ENCODE measurements around the gene CDH5. TPM values are rescaled to one million over a fixed set of nuclear protein-coding genes. Genes with fewer than 3 reads are reported as not detected.

CDH5 gene
- total RNA-seq, 1 experiment from 2014 or later: 3.6 TPM

GRCh38 chr16:66442502-66443268 is 76.2 kb downstream of the CDH5 start:
- no peak overlapping the region for H3K27ac ChIP-seq
- intact Hi-C loops (cut with micrococcal nuclease; ENCODE audit: unreplicated experiment): no loop called here
- no TSS peak for BruUV-seq (replicated peaks)
- no peak overlapping the region for H3K4me3 ChIP-seq
- DNase-seq: no peak
- H3K36me3 ChIP-seq (ENCODE audit: low read depth): no peaks in the 10 kb centered on the region
- no peaks in the 10 kb centered on the region for H3K9me3 ChIP-seq (ENCODE audit: insufficient read depth, low read depth)
- ChIA-PET POLR2A (ENCODE audit: unreplicated experiment) (interaction anchor here (0.7 kb wide), 1 partner anchor 1591 kb away, joined by 6 read pairs; no protein-coding TSS in a partner anchor), CTCF (no interaction called here)
- H3F3A ChIP-seq (ENCODE audit: insufficient read depth, low read depth): no peaks in the 10 kb centered on the region
- H4K20me1 ChIP-seq (ENCODE audit: insufficient read depth): no peaks in the 10 kb centered on the region
- H2AFZ ChIP-seq: no peak overlapping the region
- no peaks in the 10 kb centered on the region for H3K27me3 ChIP-seq (ENCODE audit: insufficient read depth, low read depth)
- no peak overlapping the region for H3K4me2 ChIP-seq
- peaks cover 13% of the 10 kb centered on the region; the same call in 1 of the 2 replicates for H3K4me1 ChIP-seq (replicated peaks; ENCODE audit: insufficient read depth)
- H3K9me2 ChIP-seq (ENCODE audit: insufficient read depth): no peaks in the 10 kb centered on the region
- TF ChIP-seq CTCF (conservative IDR thresholded peaks at IDR 0.05) (no peak), EZH2 (IDR thresholded peaks at IDR 0.05; ENCODE audit: low read depth) (no peak)
- H3K79me2 ChIP-seq (ENCODE audit: low read depth): no peaks in the 10 kb centered on the region

- no peaks in the 10 kb centered on the region for H3K27me3 ChIP-seq (ENCODE audit: insufficient read depth, low read depth)
- no peaks in the 10 kb centered on the region for H3K79me2 ChIP-seq (ENCODE audit: low read depth)
- H3K9me2 ChIP-seq (ENCODE audit: insufficient read depth): no peaks in the 10 kb centered on the region
- POLR2A ChIA-PET (ENCODE audit: unreplicated experiment): no interaction called here
- TF ChIP-seq CTCF (conservative IDR thresholded peaks at IDR 0.05): no peak
- TF ChIP-seq EZH2 (IDR thresholded peaks at IDR 0.05; ENCODE audit: low read depth): no peak
- no peak overlapping the region for H2AFZ ChIP-seq
- CTCF ChIA-PET: no interaction called here
- no peak for DNase-seq
- peaks cover 13% of the 10 kb centered on the region; the same call in 1 of the 2 replicates for H3K4me1 ChIP-seq (replicated peaks; ENCODE audit: insufficient read depth)
- no peak overlapping the region for H3K4me3 ChIP-seq
- no peaks in the 10 kb centered on the region for H3K36me3 ChIP-seq (ENCODE audit: low read depth)
- no peaks in the 10 kb centered on the region for H3F3A ChIP-seq (ENCODE audit: insufficient read depth, low read depth)
- no peaks in the 10 kb centered on the region for H3K9me3 ChIP-seq (ENCODE audit: insufficient read depth, low read depth)
- intact Hi-C loops (cut with micrococcal nuclease; ENCODE audit: unreplicated experiment): no loop called here
- no peak overlapping the region for H3K27ac ChIP-seq
- H4K20me1 ChIP-seq (ENCODE audit: insufficient read depth): no peaks in the 10 kb centered on the region
- H3K4me2 ChIP-seq: no peak overlapping the region
- BruUV-seq (replicated peaks): no TSS peak
Measured at GRCh38 chr16:66443269-66443652, 76.8 kb downstream of the CDH5 start.

DNA sequence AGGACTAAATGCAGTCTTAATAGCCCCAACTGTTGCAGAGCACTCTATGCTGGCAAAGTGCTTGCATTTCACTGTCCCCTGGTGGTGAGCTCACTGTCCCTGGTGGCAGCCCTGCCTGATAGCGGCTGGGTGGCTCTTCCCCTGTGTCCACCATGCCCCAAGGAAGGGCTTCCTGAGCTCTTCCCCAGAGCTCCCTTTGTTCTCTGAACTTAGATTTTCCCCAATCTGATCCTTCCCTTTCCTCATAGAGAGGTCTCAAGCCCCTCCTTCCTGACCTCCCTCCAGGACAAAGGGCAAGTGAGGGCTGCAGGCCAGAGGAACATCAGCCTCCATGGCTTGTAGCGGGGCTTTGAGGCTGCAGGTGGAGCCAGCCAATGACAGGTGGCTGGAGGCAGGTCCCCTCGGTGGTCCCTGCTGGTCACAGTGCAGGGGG is 77.6 kb downstream of the CDH5 start:
- ChIA-PET CTCF (interaction anchor here (0.9 kb wide), 1 partner anchor 32 kb away, joined by 6 read pairs; no protein-coding TSS in a partner anchor), POLR2A (ENCODE audit: unreplicated experiment) (no interaction called here)
- H3K79me2 ChIP-seq (ENCODE audit: low read depth): no peaks in the 10 kb centered on the region
- no TSS peak for BruUV-seq (replicated peaks)
- DNase-seq: no peak
- H3K36me3 ChIP-seq (ENCODE audit: low read depth): no peaks in the 10 kb centered on the region
- no peak overlapping the region for H3K4me2 ChIP-seq
- TF ChIP-seq EZH2 (IDR thresholded peaks at IDR 0.05; ENCODE audit: low read depth) (no peak), CTCF (conservative IDR thresholded peaks at IDR 0.05) (0 out of 2 replicates have a peak, but pooled peaks have one; percentile 23)
- H3K9me3 ChIP-seq (ENCODE audit: insufficient read depth, low read depth): no peaks in the 10 kb centered on the region
- H3F3A ChIP-seq (ENCODE audit: insufficient read depth, low read depth): no peaks in the 10 kb centered on the region
- no peak overlapping the region for H2AFZ ChIP-seq
- H4K20me1 ChIP-seq (ENCODE audit: insufficient read depth): no peaks in the 10 kb centered on the region
- no peak overlapping the region for H3K27ac ChIP-seq
- no peaks in the 10 kb centered on the region for H3K27me3 ChIP-seq (ENCODE audit: insufficient read depth, low read depth)
- no peaks in the 10 kb centered on the region for H3K9me2 ChIP-seq (ENCODE audit: insufficient read depth)
- intact Hi-C loops (cut with micrococcal nuclease; ENCODE audit: unreplicated experiment): no loop called here
- H3K4me1 ChIP-seq (replicated peaks; ENCODE audit: insufficient read depth): peaks cover 13% of the 10 kb centered on the region; the same call in 1 of the 2 replicates
- no peak overlapping the region for H3K4me3 ChIP-seq
